Measurements from ENCODE around the gene UXT. TPM values are rescaled to one million over a fixed set of nuclear protein-coding genes. Genes with fewer than 3 reads are reported as not detected.

UXT gene
- total RNA-seq, 2 donors from 2014 or later: 173 to 205 TPM

DNA sequence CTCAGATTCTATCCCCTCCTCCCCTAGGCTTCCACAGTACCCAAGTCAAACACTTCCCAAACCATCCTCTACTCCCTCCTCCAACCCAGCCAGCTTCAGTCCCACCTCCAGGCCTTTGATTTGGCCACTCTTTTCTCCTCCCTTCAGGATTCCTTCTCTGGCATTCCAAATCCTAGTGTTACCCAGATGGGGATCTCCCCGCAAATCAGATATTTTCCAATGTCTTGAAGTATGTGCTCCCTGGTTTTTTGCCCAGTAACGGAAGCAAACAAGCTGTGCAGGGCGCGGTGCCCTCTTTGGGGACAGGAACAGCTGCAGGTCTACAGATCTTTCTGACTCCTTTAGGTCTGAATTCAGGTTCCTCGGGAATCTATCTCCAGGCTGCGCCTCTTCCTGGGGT lies 37.1 kb downstream of the UXT start:
- Mint-ChIP-seq H3K4me1 (ENCODE audit: low read depth) (peaks cover 14% of the 10 kb centered on the region), H3K27me3 (ENCODE audit: low read depth) (peaks cover 37% of the 10 kb centered on the region), H3K27ac (no peak overlapping the region), H3K36me3 (ENCODE audit: insufficient read depth in 2 of 2) (no peaks in the 10 kb centered on the region), H3K9me3 (no peaks in the 10 kb centered on the region), H3K4me3 (no peak overlapping the region)
- ATAC-seq (replicated peaks in 1 of 2): no peak
- no peak for DNase-seq

DNA sequence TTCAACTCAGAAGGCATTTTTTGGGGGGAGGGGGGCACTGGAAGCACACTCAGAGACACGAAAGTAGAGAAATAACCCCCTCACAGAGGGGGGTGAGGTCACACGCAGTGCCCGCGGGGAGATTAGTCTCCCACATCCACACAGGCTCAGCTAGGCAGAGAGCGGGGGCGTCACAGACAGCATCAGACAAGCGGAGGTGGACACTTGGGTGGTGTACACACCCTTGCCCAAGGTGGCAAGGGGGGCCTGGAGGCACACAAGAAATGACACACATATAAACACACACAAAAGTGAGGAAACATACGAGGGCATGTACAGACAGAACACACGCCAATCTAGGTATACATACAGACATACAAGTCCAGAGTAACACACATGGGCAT lies 38.7 kb downstream of the UXT start:
- no peak for DNase-seq
- no peaks in the 10 kb centered on the region for H3K9me3 Mint-ChIP-seq
- no peak overlapping the region for H3K27ac Mint-ChIP-seq
- H3K36me3 Mint-ChIP-seq (ENCODE audit: insufficient read depth in 2 of 2): no peaks in the 10 kb centered on the region
- peak in 1 of 2 donors; percentile 5 for ATAC-seq (replicated peaks in 1 of 2)
- peak overlapping the region; percentile 49 to 52 for H3K4me3 Mint-ChIP-seq
- H3K27me3 Mint-ChIP-seq (ENCODE audit: low read depth): peaks cover 49% of the 10 kb centered on the region
- H3K4me1 Mint-ChIP-seq (ENCODE audit: low read depth): peaks cover 14% of the 10 kb centered on the region

DNA sequence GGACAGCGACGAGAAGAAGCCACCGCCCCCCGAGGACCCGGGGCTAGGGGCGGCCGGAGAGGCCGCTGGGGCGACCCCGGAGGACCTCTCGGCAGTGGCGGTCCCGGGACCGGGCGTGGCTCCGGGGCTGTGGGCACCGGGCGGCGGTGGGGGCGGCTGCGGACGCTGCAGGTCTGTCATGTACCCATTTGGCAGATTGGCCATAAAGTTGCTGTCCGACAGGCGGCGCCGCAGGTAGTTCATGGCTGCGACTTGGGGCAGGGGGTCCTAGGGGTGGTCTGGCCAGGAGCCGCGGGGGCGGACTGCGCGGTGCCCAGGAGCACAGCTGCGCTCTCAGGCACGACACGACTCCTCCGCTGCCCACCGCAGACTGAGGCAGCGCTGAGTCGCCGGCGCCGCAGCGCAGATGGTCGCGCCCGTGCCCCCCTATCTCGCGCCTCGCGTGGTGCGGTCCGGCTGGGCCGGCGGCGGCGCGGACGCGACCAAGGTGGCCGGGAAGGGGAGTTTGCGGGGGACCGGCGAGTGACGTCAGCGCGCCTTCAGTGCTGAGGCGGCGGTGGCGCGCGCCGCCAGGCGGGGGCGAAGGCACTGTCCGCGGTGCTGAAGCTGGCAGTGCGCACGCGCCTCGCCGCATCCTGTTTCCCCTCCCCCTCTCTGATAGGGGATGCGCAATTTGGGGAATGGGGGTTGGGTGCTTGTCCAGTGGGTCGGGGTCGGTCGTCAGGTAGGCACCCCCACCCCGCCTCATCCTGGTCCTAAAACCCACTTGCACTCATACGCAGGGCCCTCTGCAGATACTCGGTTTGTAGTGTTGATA lies 39.3 kb downstream of the UXT start, which contains the start of gene SYN1:
Gene SYN1 (minus strand): TSS at position 372 of the 817 bp plus-strand sequence. CDS start 129 bp downstream, at position 243.
- ATAC-seq (replicated peaks in 1 of 2) (peak; percentile 75 to 79), DNase-seq (peak; percentile 86 to 87)
- H3K27me3 Mint-ChIP-seq (ENCODE audit: low read depth): peaks cover 49% of the 10 kb centered on the region
- H3K9me3 Mint-ChIP-seq: no peaks in the 10 kb centered on the region
- no peaks in the 10 kb centered on the region for H3K36me3 Mint-ChIP-seq (ENCODE audit: insufficient read depth in 2 of 2)
- H3K4me1 Mint-ChIP-seq (ENCODE audit: low read depth): peaks cover 14% of the 10 kb centered on the region
- H3K4me3 Mint-ChIP-seq: peak within 1 kb of the TSS; percentile 50 to 71
- no peak within 1 kb of the TSS for H3K27ac Mint-ChIP-seq

DNA sequence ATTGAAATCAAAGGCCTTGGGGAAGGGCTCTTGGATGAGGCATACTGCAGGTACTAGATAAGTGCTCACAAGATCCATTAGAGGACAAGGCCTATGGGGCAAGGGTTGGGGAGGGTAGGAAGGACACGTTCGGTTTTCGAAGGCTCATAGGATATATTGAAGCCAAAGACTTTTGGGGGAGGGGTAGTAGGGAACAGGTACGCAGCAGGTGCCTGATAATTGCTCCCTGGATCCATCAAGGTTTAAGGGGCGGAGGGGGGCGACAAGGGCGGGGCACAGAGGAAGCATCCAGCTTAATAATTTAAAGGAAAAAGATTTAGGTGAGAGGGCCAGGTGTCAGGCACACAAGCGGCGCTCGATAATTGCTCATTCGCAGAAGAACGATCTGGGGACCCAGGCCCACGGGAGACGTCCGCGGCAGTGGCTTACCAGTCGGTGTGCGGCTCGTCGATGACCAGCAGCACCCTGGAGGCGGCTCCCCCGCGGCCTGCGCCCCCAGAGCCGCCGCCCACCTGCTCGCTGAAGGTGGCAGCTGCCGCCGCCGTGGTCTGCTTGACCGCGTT lies 40.0 kb downstream of the UXT start:
- no peak for DNase-seq
- H3K4me3 Mint-ChIP-seq: peak overlapping the region; percentile 50 to 71
- H3K27me3 Mint-ChIP-seq (ENCODE audit: low read depth): peaks cover 49% of the 10 kb centered on the region
- no peak for ATAC-seq (replicated peaks in 1 of 2)
- no peaks in the 10 kb centered on the region for H3K36me3 Mint-ChIP-seq (ENCODE audit: insufficient read depth in 2 of 2)
- H3K9me3 Mint-ChIP-seq: no peaks in the 10 kb centered on the region
- H3K27ac Mint-ChIP-seq: no peak overlapping the region
- peaks cover 14% of the 10 kb centered on the region for H3K4me1 Mint-ChIP-seq (ENCODE audit: low read depth)

DNA sequence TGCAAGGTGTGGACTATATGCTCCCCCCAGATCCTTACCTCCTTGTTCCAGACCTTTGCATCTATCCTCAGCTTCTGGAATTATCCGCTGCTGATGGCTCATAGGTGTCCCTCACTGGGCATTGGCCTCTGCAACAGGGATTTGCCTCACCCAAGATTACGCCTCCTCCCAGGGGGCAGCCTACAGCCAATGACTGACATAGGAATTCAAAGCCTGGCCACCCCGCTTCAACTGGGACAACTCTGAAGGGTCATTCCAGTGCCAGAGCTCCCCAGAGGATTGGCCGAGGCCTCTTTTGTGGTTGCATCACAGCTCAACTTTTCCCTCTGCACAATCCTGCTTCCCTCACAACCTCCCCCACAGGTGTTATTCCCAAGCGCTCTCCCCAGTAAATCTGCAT lies 44.4 kb downstream of the UXT start:
- ATAC-seq (replicated peaks in 1 of 2): no peak
- H3K4me1 Mint-ChIP-seq (ENCODE audit: low read depth): peaks cover 6% of the 10 kb centered on the region
- no peak overlapping the region for H3K27ac Mint-ChIP-seq
- no peaks in the 10 kb centered on the region for H3K36me3 Mint-ChIP-seq (ENCODE audit: insufficient read depth in 2 of 2)
- H3K27me3 Mint-ChIP-seq (ENCODE audit: low read depth): peaks cover 39% of the 10 kb centered on the region
- DNase-seq: no peak
- H3K4me3 Mint-ChIP-seq: no peak overlapping the region
- no peaks in the 10 kb centered on the region for H3K9me3 Mint-ChIP-seq

DNA sequence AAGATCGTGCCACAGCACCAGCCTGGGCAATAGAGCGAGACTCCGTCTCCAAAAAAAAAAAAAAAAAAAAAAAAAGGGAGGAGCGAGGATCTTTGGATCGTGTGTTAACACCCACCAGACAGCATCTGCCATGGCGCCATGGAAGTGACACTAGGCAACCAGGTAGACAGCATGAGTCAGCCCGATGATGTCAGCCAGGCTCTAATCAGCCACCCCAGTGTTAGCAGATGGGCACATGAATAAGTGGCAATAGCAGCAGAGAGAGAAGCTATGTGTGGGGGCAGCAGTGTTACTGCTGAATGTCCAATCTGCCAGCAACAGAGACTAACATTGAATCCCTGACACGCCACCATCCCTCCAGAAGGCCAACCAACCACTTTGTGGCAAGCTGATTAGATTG lies 45.9 kb downstream of the UXT start:
- Mint-ChIP-seq H3K27ac (no peak overlapping the region), H3K9me3 (no peaks in the 10 kb centered on the region), H3K4me3 (no peak overlapping the region), H3K27me3 (ENCODE audit: low read depth) (peaks cover 34% of the 10 kb centered on the region), H3K4me1 (ENCODE audit: low read depth) (no peaks in the 10 kb centered on the region), H3K36me3 (ENCODE audit: insufficient read depth in 2 of 2) (no peaks in the 10 kb centered on the region)
- no peak for DNase-seq
- no peak for ATAC-seq (replicated peaks in 1 of 2)

DNA sequence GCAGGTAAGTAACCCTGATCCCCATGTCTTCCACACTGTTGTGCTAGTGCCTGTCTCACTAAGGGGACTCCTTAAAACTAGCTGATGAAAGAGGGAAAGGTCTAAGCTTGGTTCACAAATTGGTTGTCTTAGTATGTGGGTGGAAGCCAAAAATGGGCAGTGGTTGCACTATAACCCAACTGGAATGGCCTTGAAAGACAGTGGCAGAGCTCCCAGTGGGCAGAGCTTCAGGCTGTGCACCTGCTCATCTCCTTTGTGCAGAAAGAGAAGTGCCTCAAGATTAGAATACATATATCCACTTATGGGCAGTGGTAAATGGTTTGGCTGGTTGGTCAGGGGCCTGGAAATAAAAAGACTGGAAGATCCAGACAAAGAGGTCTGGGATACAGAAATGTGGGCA lies 46.6 kb downstream of the UXT start:
- ATAC-seq (replicated peaks in 1 of 2): no peak
- Mint-ChIP-seq H3K4me1 (ENCODE audit: low read depth) (no peaks in the 10 kb centered on the region), H3K27me3 (ENCODE audit: low read depth) (peaks cover 27% of the 10 kb centered on the region), H3K4me3 (no peak overlapping the region), H3K36me3 (ENCODE audit: insufficient read depth in 2 of 2) (no peaks in the 10 kb centered on the region), H3K9me3 (no peaks in the 10 kb centered on the region), H3K27ac (no peak overlapping the region)
- DNase-seq: no peak

DNA sequence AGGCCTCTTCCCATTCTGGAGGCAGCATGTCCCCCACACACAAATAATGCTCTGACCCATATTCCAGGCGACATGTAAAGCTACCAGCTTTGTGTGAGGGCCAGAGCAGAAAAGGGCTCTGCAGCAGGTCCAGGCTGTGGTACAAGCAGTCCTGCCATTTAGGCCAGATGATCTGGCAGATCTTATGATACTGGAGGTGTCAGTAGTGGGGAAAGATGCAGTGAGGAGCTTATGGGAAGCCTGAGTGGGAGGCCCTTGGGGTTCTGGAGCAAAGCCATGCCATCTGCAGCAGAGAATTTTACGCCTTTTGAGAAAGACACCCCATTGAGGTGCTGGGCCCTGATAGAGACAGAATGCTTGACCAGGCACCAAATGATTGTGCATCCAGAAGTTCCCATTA lies 47.1 kb downstream of the UXT start:
- ATAC-seq (replicated peaks in 1 of 2): no peak
- no peaks in the 10 kb centered on the region for H3K4me1 Mint-ChIP-seq (ENCODE audit: low read depth)
- DNase-seq: no peak
- no peak overlapping the region for H3K4me3 Mint-ChIP-seq
- no peak overlapping the region for H3K27ac Mint-ChIP-seq
- no peaks in the 10 kb centered on the region for H3K9me3 Mint-ChIP-seq
- H3K27me3 Mint-ChIP-seq (ENCODE audit: low read depth): peaks cover 25% of the 10 kb centered on the region
- no peaks in the 10 kb centered on the region for H3K36me3 Mint-ChIP-seq (ENCODE audit: insufficient read depth in 2 of 2)

DNA sequence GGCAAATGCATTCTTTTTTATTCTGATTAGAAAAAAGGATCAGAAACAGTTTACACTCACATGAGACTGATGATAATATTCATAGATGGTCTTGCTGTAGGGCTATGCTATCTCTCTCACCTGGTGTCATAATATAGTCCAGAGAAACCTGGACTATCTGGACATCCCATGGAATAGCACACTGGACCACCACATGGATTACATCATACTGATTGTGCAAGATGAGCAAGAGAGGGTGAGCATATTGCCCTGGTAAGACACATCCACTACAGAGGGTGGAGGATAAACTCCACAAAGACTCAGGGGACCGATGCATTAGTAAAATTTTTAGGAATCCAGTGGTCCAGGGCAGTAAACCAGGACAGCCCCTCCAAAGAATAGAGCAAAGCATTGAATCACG lies 47.5 kb downstream of the UXT start:
- H3K4me1 Mint-ChIP-seq (ENCODE audit: low read depth): no peaks in the 10 kb centered on the region
- DNase-seq: no peak
- ATAC-seq (replicated peaks in 1 of 2): no peak
- peaks cover 21% of the 10 kb centered on the region for H3K27me3 Mint-ChIP-seq (ENCODE audit: low read depth)
- H3K27ac Mint-ChIP-seq: no peak overlapping the region
- no peaks in the 10 kb centered on the region for H3K9me3 Mint-ChIP-seq
- H3K36me3 Mint-ChIP-seq (ENCODE audit: insufficient read depth in 2 of 2): no peaks in the 10 kb centered on the region
- H3K4me3 Mint-ChIP-seq: no peak overlapping the region

DNA sequence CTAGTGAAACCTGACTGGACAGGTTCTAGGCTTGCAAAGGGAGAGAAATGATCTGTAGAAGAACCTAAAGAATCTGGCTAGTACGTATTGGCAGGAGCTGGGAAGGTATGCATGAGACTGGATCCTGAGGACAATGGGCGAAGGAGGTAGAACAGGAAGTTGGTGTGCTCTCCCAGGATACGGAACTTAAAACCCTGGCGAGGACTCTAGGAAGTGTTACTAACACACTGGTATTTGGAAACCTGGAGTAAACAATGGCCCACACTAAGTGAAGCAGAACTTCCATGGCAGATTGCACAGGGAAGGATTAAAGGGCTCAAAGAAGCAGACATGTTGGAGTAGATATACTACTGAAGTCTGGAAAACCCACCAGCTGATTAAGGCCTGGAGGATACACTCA lies 48.5 kb downstream of the UXT start:
- Mint-ChIP-seq H3K9me3 (no peaks in the 10 kb centered on the region), H3K4me3 (no peak overlapping the region), H3K4me1 (ENCODE audit: low read depth) (no peaks in the 10 kb centered on the region), H3K36me3 (ENCODE audit: insufficient read depth in 2 of 2) (no peaks in the 10 kb centered on the region), H3K27ac (no peak overlapping the region), H3K27me3 (ENCODE audit: low read depth) (peaks cover 12% of the 10 kb centered on the region)
- ATAC-seq (replicated peaks in 1 of 2) (no peak), DNase-seq (no peak)

DNA sequence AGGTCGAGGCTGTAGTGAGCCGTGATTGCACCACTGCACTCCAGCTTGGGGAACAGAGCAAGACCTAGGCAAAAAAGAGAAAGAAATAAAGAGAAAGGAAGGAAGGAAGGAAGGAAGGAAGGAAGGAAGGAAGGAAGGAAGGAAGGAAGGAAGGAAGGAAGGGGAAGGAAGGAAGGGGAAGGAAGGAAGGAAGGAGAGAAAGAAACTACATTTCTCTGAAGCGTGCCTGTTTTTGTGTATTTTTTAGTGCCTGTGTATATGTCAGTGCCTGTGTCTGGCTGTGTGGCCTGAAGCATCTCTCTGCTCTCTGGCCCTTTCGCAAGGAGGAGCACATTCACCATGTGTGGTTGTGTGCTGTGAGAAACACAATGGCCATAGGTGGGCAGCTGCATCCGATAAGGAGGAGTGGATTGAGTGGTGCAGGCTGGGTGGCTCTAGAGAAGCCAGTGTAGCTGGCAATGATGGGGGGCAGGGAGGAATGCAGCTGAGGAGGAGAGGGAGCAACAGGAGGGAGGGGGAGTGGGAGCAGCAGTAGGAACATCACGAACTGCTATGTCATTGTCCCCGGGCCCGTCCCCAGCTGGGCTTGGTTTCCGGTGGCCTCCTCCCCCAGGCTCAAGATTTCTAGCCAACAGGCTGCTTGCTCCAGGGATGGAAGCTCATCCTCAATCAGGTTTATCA lies 50.7 kb downstream of the UXT start:
- ATAC-seq (replicated peaks in 1 of 2) (no peak), DNase-seq (no peak)
- Mint-ChIP-seq H3K27ac (no peak overlapping the region), H3K4me1 (ENCODE audit: low read depth) (no peaks in the 10 kb centered on the region), H3K36me3 (ENCODE audit: insufficient read depth in 2 of 2) (no peaks in the 10 kb centered on the region), H3K9me3 (no peaks in the 10 kb centered on the region), H3K27me3 (ENCODE audit: low read depth) (peaks cover 12% of the 10 kb centered on the region), H3K4me3 (no peak overlapping the region)

DNA sequence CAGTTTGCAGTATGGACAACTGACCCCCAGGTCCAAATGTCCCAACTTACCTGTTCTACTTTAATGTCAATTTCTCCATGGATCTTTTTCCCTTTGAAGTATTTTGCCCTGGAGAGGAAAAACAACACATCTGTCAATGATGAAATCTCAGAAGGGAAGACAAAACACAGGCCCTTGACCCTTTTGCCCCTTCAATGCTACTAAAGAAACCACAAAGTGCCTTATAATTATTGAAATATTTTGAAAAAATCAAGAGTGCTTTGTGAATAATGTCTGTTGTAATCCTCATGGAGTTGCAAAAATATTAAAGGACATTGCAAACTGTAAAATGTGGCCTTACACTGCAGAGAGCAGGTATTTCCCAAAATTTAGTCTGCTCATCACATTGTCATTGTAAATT lies 51.9 kb downstream of the UXT start:
- no peaks in the 10 kb centered on the region for H3K4me1 Mint-ChIP-seq (ENCODE audit: low read depth)
- H3K27ac Mint-ChIP-seq: no peak overlapping the region
- peaks cover 7% of the 10 kb centered on the region for H3K27me3 Mint-ChIP-seq (ENCODE audit: low read depth)
- ATAC-seq (replicated peaks in 1 of 2) (no peak), DNase-seq (no peak)
- no peaks in the 10 kb centered on the region for H3K9me3 Mint-ChIP-seq
- H3K4me3 Mint-ChIP-seq: no peak overlapping the region
- H3K36me3 Mint-ChIP-seq (ENCODE audit: insufficient read depth in 2 of 2): no peaks in the 10 kb centered on the region

DNA sequence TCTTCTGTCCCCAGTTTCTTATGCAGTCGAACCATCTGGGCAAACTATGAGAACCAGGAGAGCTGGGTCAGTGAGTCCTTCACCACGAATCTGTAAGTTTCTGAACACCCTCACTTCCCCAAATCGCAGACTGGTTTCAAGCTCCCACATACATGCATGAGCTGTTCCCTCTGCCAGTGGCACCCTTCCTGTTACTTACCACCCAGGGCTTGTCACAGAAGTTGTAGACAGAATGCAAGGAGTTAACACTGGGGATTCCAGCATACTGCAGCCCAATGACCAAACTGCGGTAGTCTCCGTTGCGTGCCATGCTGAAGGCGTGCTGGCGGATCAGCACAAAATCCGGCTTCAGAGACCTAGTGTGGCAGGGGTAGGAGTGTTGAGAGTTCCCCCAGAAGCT lies 54.0 kb downstream of the UXT start:
- no peak overlapping the region for H3K4me3 Mint-ChIP-seq
- DNase-seq (no peak), ATAC-seq (replicated peaks in 1 of 2) (no peak)
- H3K36me3 Mint-ChIP-seq (ENCODE audit: insufficient read depth in 2 of 2): no peaks in the 10 kb centered on the region
- no peaks in the 10 kb centered on the region for H3K4me1 Mint-ChIP-seq (ENCODE audit: low read depth)
- no peak overlapping the region for H3K27ac Mint-ChIP-seq
- H3K9me3 Mint-ChIP-seq: no peaks in the 10 kb centered on the region
- H3K27me3 Mint-ChIP-seq (ENCODE audit: low read depth): peaks cover 9% of the 10 kb centered on the region

All from activated T-cell treated with anti-CD3 and anti-CD28 coated beads, Interleukin-2, amount 50 U/mL, for 72 hours (primary cell).